ENCODE data around the gene FMO5. TPM values are rescaled to one million over a fixed set of nuclear protein-coding genes. Genes with fewer than 3 reads are reported as not detected.

Gene FMO5, protein sequence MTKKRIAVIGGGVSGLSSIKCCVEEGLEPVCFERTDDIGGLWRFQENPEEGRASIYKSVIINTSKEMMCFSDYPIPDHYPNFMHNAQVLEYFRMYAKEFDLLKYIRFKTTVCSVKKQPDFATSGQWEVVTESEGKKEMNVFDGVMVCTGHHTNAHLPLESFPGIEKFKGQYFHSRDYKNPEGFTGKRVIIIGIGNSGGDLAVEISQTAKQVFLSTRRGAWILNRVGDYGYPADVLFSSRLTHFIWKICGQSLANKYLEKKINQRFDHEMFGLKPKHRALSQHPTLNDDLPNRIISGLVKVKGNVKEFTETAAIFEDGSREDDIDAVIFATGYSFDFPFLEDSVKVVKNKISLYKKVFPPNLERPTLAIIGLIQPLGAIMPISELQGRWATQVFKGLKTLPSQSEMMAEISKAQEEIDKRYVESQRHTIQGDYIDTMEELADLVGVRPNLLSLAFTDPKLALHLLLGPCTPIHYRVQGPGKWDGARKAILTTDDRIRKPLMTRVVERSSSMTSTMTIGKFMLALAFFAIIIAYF
- 10 to 100 TPM in 1 of 12 donors, 1 to 10 TPM in 10, not detected in 1; 2.1 to 13.0 (median 2.9) TPM for polyA plus RNA-seq (ENCODE audit: insufficient read length in 12 of 12)
- long read RNA-seq, donor 1, partial matches to known transcripts = 69 of 73 reads
- long read RNA-seq, donor 1, other reads (novel, unspliced or antisense) = 0 of 73 reads
- long read RNA-seq, donor 2 = 0 reads
- long read RNA-seq, donor 3 = 0 reads
- long read RNA-seq, donor 4 = 0 reads
- long read RNA-seq, donor 5 = 0 reads
- long read RNA-seq, donor 6, partial matches to known transcripts = 8 of 8 reads
- long read RNA-seq, donor 6, other reads (novel, unspliced or antisense) = 0 of 8 reads
- long read RNA-seq, donor 7 = 0 reads
- long read RNA-seq, donor 8 = 0 reads
- long read RNA-seq, donor 9 = 0 reads
- long read RNA-seq, donor 10 = 0 reads
- long read RNA-seq, donor 11 = 0 reads

DNA sequence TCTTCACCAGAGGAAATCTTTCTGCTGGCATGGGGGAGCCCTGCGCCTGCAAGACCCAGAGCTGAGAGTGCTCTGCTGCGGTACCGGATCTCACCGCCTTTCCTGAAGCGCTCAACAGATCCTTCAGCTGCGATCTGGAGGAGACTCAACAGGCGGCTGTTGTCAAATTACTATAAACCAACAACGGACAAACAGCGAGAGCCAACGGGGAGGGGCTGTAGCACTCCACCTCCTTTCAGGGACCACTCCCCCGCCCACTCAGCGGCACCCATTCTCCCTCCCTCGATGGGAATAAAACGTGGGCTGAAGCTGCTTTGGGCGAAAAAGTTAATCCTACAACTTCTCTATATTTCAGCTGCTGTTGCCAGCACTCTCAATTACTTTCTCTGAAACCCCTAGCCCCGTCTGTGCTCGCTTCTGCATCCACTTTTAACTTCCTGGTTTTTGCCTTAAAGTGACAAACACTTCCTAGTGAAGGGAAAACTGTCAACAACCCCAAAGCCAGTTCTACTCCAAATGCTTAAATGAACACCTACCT lies at the start of gene FMO5:
FMO5 (minus strand) TSS at position 147 of the 538 bp plus-strand sequence. CDS start 310 bp downstream, outside the sequence.
- peak; percentile 84 for DNase-seq

DNA sequence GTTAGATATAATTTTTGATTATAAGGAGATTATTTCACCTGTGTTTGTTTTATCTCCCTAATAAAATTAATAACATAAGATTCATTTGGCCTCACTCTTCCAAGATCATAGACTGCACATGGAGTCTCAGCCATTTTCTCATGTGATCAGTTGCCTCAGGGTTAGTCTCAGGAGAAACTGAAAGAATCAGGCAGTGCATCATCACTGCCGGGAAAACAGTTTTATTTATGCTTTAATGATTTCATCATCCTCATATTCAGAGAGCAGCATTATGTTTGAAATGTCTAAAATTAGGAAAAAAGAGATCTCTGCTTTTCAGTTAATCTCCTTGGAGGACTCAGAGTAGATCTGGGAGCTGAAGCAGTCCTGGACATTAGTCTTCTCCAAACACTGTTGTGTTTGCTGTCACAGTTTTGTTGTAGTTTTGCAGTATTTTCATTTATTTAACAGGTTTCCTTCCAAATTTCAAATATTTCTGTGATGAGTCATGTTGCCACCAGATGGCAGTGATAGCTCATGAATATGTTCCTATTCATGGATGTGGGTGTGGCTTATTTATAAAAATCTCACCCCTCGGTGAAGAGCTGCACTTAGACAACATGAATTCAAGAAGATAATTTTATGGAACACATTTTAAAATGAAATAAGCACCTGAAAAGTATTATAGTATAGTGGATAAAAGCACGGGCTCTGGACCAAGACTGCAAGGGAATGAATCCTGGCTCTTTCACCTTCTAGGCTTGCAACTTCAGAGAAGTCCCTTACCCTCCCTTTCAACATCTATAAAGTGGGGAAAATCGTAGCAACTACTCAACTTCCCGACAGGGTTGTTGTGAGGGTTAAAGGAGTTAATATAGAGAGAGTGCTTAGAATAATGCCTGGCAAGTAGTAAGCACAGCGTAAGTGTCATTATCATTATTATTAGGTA lies 48.5 kb upstream of the FMO5 start:
- peak; percentile 70 for DNase-seq

DNA sequence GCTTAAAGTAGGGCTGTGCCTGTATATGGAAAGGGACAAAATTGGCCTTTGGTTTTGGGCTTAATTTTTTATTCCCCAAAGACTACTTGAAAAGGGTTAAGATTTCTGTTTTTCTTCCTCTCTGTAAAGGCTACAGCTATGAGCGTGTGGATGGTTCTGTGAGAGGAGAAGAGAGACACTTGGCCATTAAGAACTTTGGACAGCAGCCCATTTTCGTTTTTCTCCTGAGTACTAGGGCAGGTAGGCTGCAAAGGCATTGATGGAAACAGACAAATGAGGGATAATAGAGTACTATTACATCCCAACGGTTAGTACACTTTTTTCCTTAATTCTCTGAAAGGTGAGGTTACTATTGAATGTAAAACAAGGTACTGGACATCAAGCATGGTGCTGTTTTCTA lies 46.9 kb upstream of the FMO5 start:
- no peak for DNase-seq

DNA sequence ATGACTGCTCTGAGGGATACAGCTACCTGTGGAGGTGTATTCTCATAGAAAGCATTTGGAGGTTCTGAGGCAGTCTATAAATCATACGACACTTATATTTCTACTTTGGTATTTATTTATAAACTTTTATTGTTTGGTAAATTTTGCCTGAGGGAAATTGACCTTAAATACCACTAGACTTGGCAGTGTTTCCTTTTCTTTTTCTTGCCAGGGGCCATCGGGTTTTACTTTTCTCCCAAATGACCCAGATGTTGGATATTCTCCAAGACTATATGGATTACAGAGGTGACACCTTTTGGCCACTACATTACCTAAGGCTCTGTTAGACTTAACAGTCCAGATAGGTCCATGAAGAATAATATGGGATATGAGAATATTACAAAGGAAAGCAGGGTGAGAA lies 45.6 kb upstream of the FMO5 start:
- no peak for DNase-seq

DNA sequence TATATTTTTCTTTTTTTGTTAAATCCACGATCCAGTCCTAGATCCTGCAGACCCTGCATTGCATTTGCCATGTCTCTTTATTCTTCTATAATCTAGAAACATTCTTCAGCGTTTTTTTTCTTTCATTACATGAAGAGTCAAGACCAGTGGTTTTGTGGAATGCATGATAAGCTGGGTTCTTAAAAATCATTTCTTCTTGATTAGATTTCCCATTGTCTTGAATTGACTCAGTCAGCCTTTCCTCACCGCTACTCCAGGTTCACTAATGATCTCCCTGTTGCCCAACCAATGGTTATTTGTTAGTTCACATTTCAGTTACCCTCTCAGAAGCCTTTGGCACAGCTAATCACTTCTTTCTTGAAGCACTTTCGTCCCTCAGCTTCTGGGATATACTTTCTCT lies 42.6 kb upstream of the FMO5 start:
- DNase-seq = no peak

DNA sequence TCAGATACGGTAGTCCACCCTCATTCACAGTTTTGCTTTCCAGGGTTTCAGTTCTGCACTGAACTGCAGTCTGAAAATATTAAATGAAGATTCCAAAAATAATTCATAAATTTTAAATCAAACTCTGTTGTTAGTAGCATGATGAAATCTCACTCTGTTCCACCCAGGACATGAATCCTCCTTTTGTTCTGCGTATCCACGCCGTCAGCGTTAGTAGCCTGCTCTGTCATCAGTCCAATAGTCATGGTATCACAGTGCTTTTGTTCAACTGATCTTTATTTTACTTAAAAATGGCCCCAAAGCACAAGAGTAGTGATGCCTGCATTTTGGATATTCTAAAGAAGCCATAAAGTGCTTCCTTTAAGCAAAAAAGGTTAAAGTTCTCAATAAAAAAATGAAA lies 41.2 kb upstream of the FMO5 start:
- no peak for DNase-seq

DNA sequence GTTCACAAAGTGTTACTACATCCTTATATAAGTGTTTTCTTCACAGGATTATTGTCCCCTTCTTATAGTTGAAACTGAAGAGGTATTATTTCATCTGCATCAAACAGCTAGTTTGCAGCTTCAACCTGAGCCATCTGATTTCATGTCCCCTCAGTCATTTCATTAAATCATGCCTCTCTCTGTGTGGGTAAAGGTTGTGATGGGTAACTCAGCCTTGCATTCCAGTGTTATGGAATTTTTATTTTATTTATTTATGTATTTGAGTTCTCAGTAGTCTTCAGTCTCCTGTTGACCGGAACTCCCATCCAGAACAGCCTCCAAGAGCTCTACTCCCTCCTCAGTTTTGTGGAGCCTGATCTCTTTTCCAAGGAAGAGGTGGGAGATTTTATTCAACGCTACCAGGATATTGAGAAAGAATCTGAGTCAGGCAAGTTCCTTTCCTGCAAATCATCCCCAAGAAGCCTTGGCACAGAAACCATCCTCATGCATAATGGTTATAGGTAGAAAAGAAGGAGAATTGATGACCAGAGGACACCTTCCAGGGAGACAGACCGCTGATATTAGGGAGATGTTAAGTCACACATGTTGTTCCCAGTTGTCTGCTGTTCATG lies 39.1 kb upstream of the FMO5 start:
- DNase-seq = no peak

DNA sequence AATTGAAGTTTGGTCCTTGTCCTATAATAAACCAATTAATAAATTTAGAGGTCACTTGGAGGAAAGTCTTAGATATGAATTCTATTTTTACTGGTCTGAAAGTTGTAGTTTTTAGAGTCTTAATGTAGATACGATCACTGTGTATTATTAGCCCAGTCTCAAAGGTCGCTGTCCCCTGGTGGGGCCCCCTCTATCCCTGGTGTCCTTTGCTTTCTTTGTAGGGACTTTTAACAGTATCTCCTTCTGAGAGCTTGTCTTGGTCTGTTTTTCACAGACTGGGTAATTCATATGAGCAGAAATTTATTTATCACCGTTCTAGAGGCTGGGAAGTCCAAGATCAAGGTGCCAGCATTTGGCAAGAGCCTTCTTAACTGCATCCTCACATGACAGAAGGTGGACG lies 35.8 kb upstream of the FMO5 start:
- DNase-seq = no peak

DNA sequence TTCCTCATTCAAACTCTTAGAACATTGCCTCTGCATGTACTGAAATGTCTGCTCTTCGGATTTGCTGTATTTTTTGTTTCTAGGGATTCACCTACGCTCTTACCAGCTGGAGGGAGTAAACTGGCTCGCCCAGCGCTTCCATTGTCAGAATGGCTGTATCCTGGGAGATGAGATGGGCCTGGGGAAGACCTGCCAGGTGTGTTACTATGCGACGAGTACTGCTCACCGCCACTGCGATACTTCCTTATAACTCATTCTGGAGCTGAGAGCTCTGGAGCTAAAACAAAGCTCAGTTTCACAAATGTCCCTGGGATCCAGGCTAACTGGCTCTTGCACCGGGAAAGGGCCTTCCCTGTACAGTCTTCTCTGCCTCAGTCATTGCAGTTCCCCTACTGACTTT lies 27.4 kb upstream of the FMO5 start:
- no peak for DNase-seq

DNA sequence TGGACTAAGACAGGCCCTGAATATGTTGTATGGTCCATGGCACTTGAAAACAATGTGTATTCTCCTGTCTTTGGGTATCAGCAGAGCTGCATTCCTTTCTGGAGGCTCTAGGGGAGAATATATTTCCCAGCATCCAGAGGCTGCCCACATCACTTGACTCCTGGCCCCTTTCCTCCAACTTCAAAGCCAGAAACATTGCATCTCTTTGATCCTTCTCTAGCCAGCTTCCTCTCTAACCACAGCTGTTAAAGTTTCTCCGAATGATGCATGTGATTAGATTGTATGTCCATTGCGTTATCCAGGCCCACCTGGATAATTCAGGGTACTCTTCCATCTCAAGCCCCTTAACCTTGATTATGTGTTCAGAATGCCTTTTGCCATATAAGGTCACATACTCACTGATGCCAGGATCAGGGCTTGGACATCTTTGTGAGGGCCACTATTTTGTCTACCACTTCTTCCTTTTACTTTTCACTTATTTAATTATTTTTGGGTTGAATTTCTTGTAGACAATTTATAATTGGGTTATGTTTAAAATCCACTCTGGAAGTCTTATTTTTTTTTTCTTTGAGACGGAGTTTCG lies 22.6 kb upstream of the FMO5 start:
- no peak for DNase-seq

DNA sequence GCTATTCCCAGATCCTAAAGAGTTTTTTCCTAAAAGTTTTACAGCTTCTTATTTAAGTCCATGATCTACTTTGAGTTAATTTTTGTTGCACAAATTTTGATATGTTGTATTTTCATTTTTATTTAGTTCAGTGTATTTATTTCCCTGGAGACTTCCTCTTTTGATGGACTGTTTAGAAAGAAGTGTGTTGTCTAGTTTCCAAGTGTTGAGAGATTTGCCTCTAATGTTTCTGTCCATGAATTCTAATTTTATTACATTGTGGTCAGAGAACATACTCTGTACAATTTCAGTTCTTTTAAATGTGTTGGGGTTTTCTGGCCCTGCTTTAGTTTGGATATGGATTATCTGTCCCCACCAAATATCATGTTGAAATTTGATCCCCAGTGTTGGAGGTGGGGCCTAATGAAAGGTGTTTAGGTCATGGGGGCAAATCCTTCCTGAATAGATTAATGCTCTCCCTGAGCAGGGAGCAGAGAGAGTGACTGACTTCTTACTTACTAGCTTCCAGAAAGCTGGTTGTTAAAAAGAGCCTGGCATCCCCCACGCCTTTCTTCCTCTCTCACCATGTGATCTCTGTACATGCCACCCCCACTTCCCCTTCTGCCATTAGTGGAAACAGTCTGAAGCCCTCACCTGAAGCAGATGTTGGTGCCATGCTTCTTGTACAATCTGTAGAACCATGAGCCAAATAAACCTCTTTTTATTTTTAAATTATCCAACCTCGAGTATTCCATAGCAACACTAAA lies 21.9 kb upstream of the FMO5 start:
- no peak for DNase-seq

DNA sequence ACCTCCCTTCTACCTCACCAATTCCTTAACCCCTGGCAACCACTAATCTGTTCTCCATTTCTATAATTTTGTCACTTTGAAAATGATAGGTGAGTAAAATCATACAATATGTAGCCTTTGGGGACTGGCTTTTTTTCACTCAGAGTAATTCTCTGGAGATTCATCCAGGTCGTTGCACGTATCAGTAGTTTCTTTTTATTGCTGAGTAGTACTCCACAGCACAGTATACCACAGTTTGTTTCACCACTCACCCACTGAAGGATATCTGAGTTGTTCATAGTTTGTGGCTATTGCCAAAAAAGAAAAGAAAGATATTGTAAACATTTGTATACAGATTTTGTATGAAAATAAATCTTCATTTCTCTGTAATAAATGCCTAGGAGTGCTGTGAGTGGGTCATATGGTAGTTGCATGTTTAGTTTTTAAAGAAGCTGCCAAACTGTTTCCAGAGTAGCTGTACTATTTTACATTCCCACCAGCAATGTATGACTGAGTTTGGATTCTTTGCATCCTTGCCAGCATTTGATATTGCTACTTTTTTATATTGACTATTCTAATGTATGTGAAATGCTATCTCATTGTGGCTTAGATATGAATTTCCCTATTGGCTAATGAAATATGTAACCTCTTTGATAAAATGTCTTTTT lies 21.0 kb upstream of the FMO5 start:
- DNase-seq = no peak

DNA sequence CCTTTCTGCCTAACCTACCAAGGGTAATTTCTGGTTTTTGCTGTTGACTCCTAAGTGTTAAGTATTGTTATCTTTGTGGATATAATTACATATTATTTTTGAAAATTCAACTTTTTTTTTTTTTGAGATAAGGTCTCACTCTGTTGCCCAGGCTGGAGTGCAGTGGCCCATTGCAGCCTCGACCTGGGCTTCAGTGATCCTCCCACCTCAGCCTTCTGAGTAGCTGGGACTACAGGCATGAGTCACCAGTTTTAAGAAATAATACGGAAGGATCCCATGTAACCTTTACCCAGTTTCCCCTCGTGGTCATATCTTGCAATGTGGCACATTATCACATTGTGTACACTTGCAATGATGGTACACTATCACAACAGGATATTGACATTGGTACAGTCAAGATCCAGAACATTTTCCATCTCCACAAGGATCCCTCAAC lies 20.5 kb upstream of the FMO5 start:
- DNase-seq = no peak

DNA sequence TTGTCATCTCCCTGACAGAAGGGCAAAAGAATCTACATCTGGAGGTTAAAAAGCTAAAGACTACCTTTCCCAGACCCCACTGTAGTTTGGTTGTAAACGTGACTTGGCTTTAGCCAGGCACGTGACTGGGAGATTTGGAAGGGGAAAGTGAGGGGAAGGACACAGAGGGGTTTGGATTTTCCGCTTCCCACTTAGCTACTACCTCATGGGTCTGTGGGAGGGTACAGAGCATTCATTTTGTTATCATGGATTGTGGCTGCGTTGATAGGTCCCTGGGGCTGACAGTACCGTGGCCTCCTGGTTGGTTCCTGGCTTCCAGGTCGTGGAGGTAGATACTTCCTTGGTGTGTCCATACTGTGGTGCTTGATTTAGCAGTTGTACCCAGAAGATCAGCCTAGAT lies 20.0 kb upstream of the FMO5 start:
- DNase-seq = no peak

DNA sequence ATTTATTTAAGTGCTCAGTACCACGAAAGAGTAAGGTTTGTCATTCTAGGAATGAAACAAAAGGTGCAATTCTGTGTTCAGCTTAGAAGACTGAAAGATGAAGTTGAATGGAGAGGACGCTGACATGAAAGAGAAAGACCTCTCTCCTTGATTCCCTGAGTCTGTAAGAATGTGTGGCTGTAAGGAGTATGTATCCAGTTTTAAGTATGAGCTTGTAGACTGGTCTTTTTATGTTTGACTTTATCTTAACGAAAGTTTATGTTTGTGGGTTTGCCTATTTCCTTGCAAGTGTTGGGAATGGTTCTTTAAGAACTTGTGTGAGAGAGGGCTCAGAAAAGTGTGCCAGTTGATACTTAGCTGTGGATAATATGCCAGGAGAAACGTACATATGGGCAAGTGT lies 18.7 kb upstream of the FMO5 start:
- DNase-seq = no peak

DNA sequence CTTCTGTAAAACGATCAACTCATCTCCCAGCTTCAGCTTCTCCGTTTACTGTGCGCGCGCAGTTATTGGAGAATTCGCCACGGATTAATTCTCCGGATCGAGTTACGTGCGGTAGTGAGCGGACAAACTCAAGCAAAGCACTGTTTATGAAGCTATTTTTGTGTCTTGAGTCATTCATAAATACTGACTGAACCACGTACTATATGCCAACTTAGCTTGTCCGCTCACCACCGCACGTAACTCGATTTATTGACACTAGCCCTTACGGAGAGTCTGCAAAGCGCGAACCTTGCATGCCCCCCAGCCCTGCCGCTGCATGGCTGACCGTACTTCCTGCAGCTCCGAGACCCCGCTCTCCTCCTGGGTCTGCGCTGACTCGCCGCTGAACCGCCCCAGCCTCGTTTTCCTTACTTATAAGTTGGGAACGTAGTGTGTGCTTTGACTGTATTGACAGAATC lies 18.1 kb upstream of the FMO5 start:
- no peak for DNase-seq

DNA sequence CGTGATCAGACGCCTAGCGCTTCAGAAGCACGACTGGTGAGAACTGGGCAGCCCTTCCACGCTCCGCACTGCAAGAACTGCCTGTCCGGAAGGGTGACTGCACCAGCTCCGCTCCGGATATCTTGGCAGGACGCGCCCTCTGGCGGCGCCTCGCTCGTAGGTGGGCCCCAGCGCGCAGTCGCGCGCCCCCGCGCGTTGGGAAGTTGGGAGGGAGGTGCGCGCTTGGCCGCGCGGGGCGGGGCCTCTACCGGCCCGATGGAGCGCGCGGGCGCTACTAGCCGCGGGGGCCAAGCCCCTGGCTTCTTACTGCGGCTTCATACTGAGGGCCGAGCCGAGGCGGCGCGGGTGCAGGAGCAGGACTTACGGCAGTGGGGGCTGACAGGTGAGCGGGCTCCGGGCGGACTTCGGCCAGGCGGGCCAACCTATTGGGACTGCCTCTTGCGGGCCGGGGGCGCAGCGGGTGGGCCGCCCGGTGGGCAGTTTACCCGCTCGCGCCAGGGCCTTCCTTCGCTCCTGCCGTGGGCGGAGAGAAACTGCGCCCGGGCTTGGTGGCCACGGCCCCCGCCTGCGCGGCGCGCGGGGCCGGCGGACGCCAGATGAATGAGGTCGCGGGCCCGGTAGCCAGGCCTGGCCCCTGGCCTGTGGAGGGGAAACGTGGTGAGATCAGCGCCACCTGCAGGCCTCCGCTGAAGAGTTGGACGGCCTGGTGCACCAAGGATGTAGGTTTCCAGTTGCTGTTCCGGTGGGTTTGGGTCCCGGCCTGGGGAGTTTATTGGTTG lies 17.5 kb upstream of the FMO5 start, which contains the start of gene CHD1L:
CHD1L (plus strand) TSS at position 236 of the 779 bp plus-strand sequence; CDS start at position 256, 20 bp downstream.
- peak; percentile 95 for DNase-seq

DNA sequence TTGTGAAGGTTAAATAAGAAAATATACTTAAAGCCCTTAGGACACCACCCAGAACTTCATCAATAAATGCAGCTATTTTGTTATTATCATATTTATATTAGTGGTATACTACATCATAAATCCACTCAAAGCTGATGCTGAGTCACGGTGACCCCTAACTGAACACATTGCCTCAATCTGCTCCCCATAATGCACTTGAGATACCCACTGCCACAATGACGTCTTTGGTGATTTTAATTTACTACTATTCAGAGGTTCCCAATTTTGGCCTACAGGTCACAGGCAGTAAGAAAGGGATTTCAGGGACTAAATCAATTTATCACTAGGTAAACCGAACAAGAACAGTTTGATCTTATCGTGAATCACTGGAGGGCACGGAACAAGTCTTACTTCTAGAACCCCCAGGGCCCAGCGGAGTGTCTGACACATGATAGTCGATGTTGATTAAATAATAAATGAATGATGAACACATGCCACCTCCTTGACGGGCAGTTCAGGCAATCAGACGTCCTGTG lies 16.9 kb upstream of the FMO5 start:
- no peak for DNase-seq
